COR-L47 (cell line): Measurements from ENCODE around the gene S1PR5.

Source experiments
- DNase-seq: peaks from one replicate; lab custom pipeline; 2025; lab: John Stamatoyannopoulos, UW

The S1PR5 gene

DNA sequence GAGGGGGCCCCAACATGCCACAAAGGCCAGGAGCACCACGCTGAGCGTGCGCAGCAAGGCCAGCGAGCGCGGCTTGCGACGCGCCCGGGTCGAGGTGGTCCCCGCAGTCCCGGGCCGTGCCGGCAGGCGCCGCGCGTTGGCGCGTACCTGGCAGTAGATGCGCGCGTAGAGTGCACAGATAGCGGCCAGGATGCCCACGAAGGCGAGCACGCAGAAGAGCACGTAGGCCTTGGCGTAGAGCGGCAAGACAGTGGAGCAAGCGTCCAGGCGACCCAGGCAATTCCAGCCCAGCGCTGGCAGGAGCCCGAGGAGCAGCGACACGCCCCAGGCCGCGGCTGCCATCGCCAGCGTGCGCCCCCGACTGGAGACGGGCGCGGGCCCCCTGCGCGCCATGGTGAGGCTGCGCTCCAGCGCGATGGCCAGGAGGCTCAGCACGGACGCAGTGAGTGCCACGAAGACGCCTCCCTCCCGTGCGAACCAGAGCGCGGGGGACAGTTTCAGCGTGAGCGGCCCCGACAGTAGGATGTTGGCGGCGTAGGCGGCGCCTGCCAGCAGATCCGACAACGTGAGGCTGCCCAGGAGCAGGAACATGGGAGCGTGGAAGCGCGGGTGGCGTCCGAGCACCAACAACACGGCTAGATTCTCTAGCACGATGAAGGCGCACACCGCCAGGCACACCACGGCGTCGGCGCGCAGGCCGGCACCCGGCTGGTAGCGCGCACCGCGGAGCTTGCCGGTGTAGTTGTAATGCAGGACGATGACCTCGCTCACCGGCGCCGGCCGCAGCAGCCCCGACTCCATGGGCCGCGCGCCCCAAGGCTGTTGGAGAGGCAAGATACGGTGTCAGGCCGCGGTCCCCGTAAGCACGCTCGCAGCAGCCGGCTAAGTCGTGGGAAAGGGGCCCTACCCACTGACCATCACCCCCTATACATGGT is 2.8 kb downstream of the S1PR5 start:
- no peak for DNase-seq

DNA sequence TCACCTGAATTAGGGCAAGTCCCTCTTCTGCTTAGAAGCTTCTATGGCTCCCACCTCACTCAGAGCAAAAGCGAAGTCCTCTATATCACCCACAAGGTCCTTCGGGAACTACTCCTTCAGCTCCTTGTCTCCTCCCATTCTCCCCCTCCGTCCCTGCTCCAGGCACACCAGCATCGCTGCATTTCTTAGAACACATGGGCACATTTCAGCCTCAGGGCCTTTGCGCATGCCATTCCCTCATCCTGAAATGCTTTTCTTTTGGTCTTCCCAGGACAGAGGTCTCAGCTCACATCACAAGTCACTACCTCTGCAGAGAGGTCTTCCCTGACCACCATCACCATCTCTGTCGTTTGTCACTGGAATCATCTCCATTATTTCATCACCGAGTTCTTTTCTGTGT is 4.0 kb downstream of the S1PR5 start:
- DNase-seq: no peak

DNA sequence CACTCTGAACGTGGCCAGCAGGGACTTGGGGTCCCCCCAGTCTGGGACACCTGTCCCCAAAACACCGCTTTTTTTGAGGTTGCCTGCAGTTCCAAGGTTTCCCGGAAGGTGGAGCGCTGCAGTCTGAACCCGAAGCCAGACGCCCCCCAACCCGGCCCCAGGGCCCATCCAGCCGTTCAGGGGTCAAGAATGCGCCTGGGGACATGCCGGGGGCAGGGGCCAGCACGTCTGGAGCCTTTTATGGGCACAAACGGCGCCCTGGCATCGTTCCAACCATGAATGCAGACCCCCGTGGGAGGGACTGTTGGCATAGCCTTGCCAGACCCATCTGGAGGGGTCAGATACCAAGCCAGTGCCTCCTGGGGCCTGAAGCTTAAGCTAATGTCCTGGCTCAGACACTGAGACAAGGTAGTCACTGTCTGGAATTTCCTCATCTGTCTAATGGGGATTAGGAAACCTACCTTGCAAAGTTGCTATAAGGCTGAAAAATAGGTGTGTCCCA is 6.9 kb downstream of the S1PR5 start:
- DNase-seq: no peak

DNA sequence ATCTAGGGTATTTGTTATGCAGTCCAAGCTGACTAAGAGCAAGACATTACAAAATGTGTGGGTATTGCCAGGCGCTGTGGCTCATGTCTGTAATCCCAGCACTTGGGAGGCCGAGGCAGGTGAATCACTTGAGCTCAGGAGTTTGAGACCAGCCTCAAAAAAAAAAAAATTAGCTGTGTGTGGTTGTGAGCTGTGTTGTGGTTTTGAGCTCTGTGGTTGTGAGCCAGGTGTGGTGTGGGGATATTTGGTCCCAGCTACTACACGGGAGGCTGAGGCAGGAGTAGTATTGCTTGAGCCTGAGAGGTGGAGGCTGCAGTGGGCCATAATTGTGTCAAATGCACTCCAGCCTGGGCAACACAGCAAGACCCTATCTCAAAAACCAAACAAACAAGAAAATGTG is 8.5 kb downstream of the S1PR5 start:
- DNase-seq: no peak

DNA sequence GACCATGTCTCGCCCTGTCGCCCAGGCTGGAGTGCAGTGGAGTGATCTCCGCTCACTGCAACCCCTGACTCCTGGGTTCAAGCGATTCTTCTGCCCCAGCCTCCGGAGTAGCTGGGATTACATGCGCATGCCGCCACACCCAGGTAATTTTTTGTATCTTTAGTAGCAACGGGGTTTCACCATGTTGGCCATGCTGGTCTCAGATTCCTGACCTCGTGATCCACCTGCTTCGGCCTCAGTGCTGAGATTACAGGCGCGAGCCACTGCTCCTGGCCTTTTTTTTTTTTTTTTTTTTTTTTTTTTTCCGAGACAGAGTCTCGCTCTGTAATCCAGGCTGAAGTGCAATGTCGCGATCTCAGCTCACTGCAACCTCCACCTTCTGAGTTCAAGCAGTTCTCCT is 9.2 kb downstream of the S1PR5 start:
- no peak for DNase-seq

DNA sequence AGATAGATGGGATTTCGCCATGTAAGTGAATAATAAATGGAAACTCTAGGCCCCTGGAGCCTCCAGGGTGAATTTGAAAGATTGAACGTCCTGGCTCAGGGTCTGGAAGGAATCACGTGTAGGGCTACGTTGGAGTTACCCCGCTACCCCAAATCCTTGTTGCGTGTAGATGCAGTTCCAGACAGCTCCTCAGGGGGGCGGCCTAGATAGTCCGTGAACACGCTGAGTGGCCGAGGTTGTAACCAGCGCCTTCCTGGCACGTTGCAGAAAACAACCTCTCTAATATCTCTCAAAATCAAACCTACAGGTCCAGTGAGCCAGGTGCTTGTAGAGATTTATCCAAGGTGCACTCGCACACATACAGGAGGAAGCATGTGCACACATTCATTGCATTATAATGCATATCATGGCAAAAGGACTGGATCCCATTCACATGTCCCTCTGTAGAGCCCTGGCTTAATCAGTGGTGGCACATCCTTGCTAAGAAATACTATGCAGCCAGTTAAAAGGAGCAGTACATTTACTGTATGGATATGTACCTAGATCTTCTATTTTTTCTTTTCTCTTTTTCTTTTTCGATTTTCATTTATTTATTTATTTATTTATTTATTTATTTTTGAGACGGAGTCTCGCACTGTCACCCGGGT is 11.5 kb downstream of the S1PR5 start:
- DNase-seq: peak; percentile 2

DNA sequence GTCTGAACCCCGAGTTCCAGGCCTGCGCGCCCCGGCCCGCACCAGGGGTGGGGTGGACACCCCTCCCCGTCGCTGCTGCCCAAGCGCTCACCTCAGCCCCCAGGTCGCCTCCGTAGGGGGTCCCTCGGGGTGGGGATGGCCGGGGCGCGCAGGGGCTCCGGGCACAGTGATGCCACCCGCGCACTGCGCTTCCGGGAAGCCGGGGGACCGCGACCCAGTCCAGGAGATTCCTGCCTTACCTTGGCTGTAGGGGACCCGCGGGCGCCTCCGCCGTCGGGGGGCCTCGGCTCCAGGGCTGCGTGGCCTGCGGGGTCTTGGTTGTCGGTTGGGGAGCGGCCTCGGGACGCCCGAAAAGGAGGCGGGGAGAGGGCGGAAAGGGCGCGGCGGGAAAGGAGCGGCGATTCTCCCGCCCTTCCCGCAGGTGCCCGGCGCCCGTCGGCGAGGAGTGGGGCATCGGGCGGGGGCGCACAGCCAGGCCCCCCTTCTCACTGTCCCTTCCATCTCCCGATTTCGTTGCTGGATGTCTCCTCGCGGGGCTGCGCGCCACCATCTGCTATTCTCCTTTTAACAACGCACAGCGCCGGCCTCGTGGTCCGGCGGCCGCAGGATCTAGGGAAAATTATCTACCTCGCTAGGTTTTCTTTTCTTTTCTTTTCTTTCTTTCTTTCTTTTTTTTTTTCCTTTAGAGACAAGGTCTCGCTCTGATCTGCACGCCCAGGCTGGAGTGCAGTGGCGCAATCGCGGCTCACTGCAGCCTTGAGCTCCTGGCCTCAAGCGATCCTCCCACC is 14.1 kb downstream of the S1PR5 start, which contains the start of gene KEAP1:
KEAP1 (minus strand) TSS at position 355 of the 788 bp plus-strand sequence. CDS start 3,323 bp downstream, outside the sequence.
- peak; percentile 35 for DNase-seq

GRCh38 chr19:10502524-10503001 is 14.7 kb downstream of the S1PR5 start:
- DNase-seq: peak; percentile 95

DNA sequence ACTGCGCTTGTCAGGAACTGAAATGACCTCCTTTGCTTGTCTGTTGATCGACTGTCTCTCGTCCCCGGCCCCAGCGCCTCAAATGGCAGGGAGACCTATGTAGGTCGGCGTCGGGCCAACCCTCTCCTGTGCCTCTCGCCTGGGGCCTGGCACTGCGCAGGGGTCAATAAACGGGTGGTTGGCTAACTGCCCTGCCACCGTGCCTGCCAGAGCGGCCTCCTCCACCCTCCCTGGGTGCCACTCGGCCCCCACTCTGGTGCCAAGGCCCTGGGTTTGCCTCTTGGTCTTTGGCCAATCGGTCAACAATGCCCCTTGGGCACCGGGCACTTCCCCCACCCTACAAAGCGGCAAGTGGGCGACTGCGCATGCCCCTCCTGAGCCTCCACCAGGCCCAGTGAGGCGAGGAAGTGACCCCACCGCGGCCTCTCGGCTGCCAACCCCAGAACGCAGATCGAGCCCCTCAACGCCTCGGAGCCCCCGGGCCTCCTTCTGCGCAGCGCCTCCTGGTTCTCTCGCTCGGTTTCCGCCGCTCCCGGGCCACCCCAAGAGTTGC is 15.2 kb downstream of the S1PR5 start:
- peak; percentile 78 for DNase-seq

- no peak for DNase-seq
These were observed 17.0 kb downstream of the S1PR5 start for GRCh38 chr19:10500247-10500592.

GRCh38 chr19:10499550-10500246 is 17.5 kb downstream of the S1PR5 start:
- DNase-seq: no peak

GRCh38 chr19:10497371-10497770 is 19.9 kb downstream of the S1PR5 start:
- no peak for DNase-seq

DNA sequence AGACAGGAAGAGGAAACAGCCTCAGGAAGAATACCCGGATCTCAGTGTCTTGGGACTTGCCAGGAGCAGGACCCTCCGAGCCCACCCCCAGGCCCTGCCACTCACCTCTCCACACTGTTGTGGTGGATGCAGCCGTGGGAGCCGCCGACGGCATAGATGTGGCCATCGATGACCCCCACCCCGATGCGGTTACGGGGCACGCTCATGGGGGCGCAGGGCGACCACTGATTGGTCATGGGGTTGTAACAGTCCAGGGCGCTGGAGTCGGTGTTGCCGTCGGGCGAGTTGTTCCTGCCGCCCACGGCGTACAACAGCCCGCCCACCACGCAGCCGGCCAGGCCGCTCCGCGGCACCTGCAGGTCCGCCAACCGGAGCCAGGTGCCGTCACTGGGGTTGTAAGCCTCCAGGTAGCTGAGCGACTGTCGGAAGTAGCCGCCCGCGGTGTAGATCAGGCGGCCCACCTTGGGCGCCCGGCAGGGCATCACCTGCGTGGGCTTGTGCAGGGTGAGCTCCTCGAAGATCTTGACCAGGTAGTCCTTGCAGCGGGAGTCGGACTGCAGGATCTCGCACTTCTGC is 25.7 kb downstream of the S1PR5 start:
- no peak for DNase-seq

DNA sequence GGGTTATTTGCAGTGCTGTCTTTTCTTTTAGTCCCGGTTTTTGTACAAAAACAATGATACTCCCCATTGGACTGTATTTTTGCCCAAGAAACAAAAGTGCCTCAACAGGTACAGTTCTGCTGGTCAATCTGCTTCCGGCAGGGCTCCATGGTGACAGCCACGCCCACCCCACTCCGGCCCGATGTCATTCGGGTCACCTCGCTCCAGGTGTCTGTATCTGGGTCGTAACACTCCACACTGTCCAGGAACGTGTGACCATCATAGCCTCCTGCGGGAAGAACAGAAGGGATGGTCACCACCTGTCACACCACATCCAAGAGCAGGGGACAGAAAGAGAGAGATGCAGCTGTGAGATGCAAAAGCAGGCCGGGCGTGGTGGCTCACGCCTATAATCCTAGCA is 30.7 kb downstream of the S1PR5 start:
- DNase-seq: no peak

DNA sequence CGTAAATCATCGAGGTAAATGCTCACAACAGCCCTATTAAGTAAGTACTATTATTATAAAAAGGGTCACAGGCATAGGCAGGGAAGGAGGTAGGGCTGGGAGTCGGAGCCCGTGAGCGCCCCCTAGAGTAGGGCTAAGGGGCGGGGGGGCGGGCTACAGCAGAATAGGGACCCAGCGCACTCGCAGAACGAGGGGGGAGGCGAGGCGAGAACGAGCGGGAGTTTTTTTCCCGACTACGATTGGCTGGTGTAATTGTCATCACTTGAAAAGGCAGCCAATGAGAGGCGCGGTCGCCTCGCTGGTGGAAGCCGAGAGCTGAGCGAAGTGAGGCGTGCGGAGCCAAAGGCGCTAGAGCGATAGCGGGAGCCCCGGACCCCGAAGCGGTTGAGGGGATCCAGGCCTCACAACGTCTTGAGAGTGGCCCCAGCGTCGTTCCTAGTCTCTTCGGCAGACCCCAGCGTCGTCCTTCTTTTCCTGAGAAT is 38.3 kb downstream of the S1PR5 start:
- no peak for DNase-seq

- no peak for DNase-seq
These were observed 38.8 kb downstream of the S1PR5 start for GRCh38 chr19:10478476-10478875.

GRCh38 chr19:10474962-10475451 is 42.2 kb downstream of the S1PR5 start:
- DNase-seq: no peak

DNA sequence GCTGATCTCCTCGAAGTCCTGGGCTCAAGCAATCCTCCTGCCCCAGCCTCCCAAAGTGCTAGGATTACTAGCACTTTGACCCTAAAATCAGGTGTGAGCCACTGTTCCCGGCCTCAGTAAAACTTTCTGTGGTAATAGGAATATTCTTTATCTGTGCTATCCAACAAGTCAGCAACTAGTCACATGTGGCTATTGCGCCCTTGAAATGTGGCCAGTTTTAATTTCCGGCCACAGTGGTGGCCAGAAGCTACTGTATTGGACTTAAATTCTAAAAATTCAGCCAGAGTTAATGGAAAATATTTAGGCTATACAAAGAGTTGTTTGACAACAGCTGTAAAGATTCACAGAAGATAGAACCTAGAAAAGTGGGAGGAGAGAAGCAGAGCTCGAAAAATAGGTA is 44.1 kb downstream of the S1PR5 start:
- DNase-seq: no peak

- peak; percentile 61 for DNase-seq
These were observed 45.3 kb downstream of the S1PR5 start for GRCh38 chr19:10471909-10472308.

- no peak for DNase-seq
These were observed 49.1 kb downstream of the S1PR5 start for GRCh38 chr19:10468133-10468532.
